NCI-H1417 (cell line): ENCODE results near the gene DYNLRB2.

Source experiments
- DNase-seq, 3 experiments: peaks; one replicate each; lab custom pipeline; 2025; lab: John Stamatoyannopoulos, UW

Gene DYNLRB2

GRCh38 chr16:80552277-80552676 lies 11.5 kb downstream of the DYNLRB2 start:
- no peak for DNase-seq

GRCh38 chr16:80554033-80554432 lies 13.2 kb downstream of the DYNLRB2 start:
- DNase-seq: no peak

GRCh38 chr16:80556481-80556880 lies 15.7 kb downstream of the DYNLRB2 start:
- DNase-seq: no peak

- no peak for DNase-seq
These were observed 16.2 kb downstream of the DYNLRB2 start for GRCh38 chr16:80557037-80557436.

GRCh38 chr16:80559369-80559768 lies 18.6 kb downstream of the DYNLRB2 start:
- DNase-seq: peak in 1 of 3 experiments; percentile 3

GRCh38 chr16:80563066-80563465 lies 22.3 kb downstream of the DYNLRB2 start:
- no peak for DNase-seq

- no peak for DNase-seq
These were observed 23.6 kb downstream of the DYNLRB2 start for GRCh38 chr16:80564394-80564793.

- DNase-seq: no peak
These were observed 28.8 kb downstream of the DYNLRB2 start for GRCh38 chr16:80569440-80570105.

GRCh38 chr16:80570106-80570478 lies 29.3 kb downstream of the DYNLRB2 start:
- no peak for DNase-seq

- DNase-seq: peak in 2 of 3 experiments; percentile 52 to 88
These were observed 32.9 kb downstream of the DYNLRB2 start for GRCh38 chr16:80573700-80574120.

- no peak for DNase-seq
These were observed 35.6 kb downstream of the DYNLRB2 start for GRCh38 chr16:80576343-80576912.

GRCh38 chr16:80577485-80578280 lies 36.9 kb downstream of the DYNLRB2 start:
- DNase-seq: peak in 1 of 3 experiments; percentile 24

GRCh38 chr16:80580109-80580832 lies 39.5 kb downstream of the DYNLRB2 start:
- DNase-seq: no peak

- no peak for DNase-seq
These were observed 42.7 kb downstream of the DYNLRB2 start for GRCh38 chr16:80583466-80583865.

- no peak for DNase-seq
These were observed 45.0 kb downstream of the DYNLRB2 start for GRCh38 chr16:80585764-80586163.

GRCh38 chr16:80586476-80586875 lies 45.7 kb downstream of the DYNLRB2 start:
- DNase-seq: no peak

GRCh38 chr16:80587071-80587470 lies 46.3 kb downstream of the DYNLRB2 start:
- no peak for DNase-seq

GRCh38 chr16:80591071-80591915 lies 50.5 kb downstream of the DYNLRB2 start:
- DNase-seq: no peak

GRCh38 chr16:80592273-80592672 lies 51.5 kb downstream of the DYNLRB2 start:
- no peak for DNase-seq

- no peak for DNase-seq
These were observed 54.0 kb downstream of the DYNLRB2 start for GRCh38 chr16:80594756-80595155.

GRCh38 chr16:80596507-80597207 lies 55.9 kb downstream of the DYNLRB2 start:
- DNase-seq: no peak
